ENCODE results near the gene SLIT3.

The SLIT3 gene

DNA sequence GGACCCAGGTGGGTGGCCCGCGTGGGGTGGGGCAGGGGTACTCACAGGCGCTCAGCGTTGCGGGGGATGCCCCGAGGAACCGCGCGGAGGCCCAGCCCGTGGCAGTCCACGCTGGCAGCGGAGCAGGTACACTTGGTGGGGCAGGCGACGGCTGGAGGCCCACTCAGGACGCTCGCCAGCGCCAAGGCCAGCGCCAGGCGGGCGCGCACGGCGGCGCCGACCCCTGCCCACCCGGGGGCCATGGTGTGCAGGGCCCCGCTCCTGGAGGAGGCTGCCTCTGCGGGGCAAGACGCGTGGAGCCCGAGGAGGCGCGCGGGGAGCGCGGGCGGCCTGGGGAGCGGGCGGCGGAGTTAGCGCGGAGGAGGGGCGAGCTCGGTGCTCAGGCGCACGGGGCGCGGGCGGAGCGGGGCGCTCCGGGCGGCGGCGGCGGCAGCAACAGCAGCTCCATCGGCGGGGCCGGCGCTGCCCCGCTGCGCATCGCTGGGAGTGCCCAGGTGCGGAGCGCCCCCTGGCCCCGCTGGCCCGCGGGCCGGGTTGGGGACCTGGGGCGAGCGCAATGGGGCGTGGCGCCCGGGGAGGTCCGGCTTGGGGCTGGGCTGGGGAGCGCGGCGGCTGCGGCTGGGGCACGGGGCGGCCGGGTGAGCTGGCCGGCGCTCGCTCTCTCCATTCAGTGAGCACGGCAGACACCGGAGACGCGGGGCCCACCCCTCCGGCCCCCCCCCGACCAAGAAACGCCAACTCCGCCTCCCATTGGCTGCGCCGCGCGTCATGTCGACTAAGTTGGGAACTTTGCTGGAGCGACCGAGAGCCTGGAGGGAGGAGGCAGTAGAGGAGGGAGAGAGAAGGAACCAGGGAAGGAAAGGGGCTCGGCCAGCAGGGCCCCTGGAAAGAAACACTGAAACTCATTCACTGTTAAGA is at the start of gene SLIT3:
TSS of gene SLIT3 (minus strand) at position 672 of the 918 bp plus-strand sequence. CDS start at position 242, 430 bp downstream.
- peak; percentile 68 for DNase-seq (ENCODE audit: low spot score)

- DNase-seq (ENCODE audit: low spot score): no peak
These were observed 49.1 kb upstream of the SLIT3 start for GRCh38 chr5:169350016-169350415.

DNA sequence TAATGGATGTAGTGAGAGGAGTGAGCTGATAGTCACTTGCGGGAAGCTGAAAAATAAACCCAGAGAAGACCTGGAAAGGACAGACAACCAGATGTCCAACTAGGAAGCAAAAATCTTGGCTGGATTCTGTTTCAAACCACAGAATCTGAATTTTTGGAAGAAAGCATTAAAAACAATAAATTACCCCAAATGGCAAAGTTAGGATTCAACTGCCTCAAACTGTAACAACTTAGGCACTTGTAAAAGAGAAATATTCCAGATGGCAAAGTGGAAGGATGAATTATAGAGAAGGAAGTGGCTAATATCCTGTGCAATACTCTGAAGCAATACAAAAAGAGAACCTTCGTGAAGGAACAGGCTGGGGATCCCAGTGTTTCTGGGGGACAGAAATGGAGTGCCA is 46.8 kb upstream of the SLIT3 start:
- DNase-seq (ENCODE audit: low spot score): no peak

DNA sequence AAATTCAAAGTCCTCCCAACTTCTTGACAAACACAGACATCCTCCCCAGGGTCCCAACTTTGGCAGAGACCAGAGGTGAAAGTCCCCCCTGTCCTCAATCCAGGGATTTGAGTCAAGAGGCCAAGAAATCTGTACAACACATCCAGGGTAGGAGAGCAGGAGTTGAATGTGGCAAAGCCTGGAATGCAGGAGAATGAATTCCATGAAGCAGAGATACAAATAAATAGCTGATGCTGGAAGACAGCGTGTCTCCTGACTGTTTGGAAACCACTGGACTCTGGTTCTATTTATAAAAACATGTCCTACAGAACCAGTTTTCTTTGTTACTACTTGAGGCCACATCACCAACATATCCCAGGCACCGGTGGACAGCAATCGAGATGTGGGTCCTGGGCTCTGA is 43.7 kb upstream of the SLIT3 start:
- DNase-seq (ENCODE audit: low spot score): no peak

- DNase-seq (ENCODE audit: low spot score): no peak
These were observed 42.8 kb upstream of the SLIT3 start for GRCh38 chr5:169343766-169344165.

DNA sequence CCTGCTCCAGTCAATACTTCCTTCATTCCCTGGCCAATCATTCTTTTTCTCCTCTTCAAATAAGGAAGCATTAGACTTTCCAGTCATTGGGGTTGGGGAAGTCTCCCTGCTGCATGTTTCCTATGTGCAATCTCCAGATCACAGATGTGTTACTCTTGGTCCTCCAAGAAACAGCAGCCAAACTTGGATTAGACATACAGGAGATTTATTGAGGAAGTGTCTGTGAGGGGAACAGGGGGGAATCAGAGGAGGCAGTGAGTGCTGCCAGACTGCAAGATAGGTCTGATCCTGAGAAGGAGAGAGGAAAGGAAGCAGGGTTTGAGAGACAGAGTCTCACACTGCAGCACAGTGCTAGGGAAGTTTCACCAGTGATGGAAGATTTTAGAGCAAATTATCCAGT is 40.6 kb upstream of the SLIT3 start:
- no peak for DNase-seq (ENCODE audit: low spot score)

DNA sequence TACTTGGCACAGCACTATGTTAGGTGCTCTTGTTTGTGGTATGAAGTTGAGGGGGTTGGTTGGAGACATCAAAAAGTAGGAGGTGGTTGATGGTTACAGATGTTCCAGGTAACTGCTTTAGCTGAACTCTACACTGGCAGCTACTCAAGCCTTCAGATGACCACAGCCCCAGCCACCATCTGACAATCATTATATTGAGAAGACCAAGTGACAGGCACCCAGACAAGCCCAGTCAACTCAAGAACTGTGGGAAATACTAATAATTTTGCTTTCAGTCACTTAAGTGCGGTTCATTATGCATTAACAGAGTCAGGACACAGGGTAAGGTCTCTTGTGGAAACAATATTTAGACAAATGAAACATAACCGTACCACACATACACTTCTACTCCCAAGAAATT is 38.9 kb upstream of the SLIT3 start:
- no peak for DNase-seq (ENCODE audit: low spot score)

DNA sequence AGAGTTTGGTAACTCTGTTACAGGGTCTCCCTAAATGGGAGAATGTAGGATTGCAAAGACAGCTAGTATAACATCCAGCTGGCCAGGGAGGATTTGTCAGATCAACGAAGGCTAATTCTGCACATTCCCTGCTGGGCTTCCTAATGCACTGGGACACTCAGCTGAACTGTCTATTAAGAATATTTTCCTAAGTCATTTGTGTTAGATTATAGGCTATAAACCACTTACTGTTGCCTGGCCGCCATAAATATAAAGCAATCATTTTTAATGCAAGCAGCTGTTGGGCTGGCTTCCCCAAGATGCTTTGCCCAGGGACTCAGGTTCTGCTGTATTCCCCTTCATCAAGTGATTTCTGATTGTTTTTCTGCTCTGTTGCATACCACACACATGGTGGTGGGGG is 35.3 kb upstream of the SLIT3 start:
- no peak for DNase-seq (ENCODE audit: low spot score)

DNA sequence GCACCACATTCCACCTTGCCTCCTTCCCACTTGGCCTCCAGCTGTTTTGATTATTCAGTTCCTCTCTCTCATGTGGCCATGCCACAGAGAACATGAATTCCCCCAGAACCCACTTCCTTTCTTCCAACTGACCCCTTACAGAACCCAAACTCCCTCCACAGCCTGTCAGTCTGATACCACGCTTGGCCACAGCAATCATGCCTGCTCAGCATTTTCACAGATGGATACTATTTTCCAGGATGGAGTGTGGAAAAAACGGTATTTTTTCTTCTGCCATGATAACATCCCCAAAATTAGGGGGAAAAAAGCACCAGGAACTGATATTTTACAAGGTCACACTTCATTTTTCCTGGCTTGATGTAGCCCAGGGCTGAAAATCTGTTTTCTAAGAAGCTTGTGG is 34.9 kb upstream of the SLIT3 start:
- DNase-seq (ENCODE audit: low spot score): no peak

DNA sequence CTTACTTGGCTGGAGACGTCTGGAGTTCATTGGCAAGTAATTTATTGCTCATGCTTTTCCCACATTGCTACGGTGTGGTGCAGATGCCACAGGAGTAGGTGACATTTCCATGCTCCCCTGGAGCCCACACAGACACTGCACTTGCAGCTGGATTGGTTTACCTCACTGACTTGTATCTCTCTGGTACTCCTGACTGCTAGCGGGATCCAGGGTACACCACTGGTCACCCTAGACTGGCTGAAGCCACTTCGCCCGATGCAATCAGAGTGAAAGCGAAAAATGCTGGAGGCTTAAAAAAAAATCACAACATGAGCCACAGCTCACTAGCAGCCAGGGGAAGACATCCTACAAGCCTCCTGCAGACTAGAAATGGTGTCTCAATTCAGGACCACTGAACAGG is 32.6 kb upstream of the SLIT3 start:
- no peak for DNase-seq (ENCODE audit: low spot score)

DNA sequence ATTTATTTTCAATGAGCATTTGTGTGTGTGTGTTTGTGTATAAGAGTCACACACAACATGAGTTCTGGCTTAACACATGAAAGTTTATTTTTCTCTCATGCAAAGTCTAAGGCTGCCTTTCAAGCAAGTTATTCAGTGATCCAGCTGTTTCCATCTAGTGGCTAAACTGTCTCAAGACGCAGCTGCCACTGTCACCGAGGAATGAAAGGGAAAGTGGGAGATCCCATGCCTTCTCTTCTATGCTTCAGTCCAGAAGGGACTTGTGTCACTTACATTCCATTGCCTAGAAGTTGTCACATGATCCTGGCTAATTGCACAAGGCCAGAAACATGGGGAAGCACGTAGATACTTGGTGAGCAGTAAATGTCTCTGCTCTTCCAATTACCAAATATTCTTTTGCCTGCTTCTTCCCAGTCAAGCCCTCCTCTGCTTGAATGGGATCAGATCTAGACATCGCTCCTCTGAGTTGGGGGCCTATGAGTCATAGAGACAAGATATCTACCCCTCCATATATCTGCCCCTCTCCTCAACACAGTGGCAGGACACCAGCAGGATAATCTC is 30.4 kb upstream of the SLIT3 start:
- DNase-seq (ENCODE audit: low spot score): no peak

DNA sequence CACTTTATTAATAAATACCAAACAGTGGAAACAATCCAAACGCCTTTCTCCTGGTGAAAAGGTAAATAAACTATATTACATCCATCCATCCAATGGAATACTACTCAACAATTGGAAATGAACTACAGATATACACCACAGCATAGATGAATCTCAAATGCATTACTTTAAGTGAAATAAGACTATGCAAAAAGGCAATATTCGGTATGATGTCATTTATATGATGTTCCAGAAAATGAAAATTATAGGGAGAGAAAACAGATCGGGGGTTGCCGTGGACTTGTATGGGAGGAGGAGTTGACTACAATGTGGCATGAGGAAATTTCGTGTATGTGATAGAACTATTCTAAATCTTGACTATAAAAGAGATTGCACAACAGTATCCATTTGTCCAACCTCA is 27.5 kb upstream of the SLIT3 start:
- DNase-seq (ENCODE audit: low spot score): no peak

DNA sequence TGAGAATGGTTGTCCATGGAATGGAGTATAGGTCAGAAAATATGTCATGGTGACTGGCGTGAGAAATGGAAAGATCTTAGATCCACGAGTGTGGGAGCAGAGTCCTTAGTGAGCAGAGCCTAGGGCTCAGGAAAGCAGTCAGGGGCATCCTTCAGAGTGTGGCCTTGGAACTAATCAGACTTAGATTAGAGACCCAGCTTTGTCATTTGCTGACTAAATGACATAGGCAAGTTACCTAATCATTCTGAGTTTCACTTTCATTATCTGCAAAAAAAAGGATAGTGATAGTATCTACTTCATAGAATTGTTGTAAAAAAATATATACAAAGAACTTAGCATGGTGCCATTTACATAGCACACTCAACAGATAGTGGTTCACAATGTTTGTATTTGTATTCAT is 24.3 kb upstream of the SLIT3 start:
- DNase-seq (ENCODE audit: low spot score): no peak

GRCh38 chr5:169318556-169318955 is 17.6 kb upstream of the SLIT3 start:
- no peak for DNase-seq (ENCODE audit: low spot score)

- DNase-seq (ENCODE audit: low spot score): no peak
These were observed 6.7 kb upstream of the SLIT3 start for GRCh38 chr5:169307646-169308045.

DNA sequence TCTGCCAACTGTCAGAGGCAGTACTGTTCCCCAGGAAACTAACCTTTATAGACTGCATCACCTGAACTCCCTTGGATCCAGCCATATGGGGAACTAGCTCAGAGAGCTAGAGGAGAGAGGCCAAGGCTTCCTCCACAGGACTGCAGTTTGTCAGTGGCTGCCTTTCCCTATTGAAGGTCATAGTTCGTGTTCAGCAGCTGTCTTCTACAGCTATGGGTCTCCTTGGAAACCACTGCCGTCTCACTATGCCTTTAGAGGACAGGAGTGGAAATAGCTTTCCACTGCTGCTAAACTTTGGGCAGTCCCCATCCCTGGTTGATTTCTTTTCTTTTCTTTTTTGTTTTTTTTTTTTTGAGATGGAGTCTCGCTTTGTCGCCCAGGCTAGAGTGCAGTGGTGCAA is 4.4 kb upstream of the SLIT3 start:
- no peak for DNase-seq (ENCODE audit: low spot score)

- no peak for DNase-seq (ENCODE audit: low spot score)
These were observed 3.2 kb upstream of the SLIT3 start for GRCh38 chr5:169304175-169304574.

- no peak for DNase-seq (ENCODE audit: low spot score)
These were observed 2.2 kb upstream of the SLIT3 start for GRCh38 chr5:169303119-169303515.

- DNase-seq (ENCODE audit: low spot score): peak; percentile 93
These were observed 1.7 kb upstream of the SLIT3 start for GRCh38 chr5:169302491-169303118.

GRCh38 chr5:169301986-169302385 is 1.0 kb upstream of the SLIT3 start:
- no peak for DNase-seq (ENCODE audit: low spot score)

DNA sequence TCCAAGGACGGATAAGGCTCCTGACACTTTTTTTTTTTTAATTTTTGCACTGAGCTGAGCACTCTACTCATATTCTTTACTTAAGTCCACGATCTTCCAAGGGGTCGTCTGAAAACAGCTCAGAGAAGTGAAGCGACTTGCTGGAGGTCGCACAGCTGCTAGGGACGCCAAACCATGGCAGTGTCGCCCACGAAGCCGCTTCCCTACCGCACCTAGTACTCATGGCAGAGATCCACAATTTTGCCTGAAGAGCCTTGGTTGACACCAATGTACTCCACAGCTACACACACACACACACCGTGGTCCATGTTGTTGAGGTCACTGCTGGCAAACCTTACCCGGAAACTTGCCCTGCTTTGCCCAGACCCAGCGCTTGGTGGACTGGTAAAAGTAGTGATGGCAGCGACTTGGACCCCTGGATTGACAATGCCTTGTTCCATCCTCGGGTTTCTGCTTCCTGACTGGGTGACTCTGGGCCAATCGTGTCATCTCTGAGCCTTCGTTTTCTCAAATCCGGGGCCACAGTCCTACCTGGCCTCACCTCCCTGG is 521 bp upstream of the SLIT3 start:
- DNase-seq (ENCODE audit: low spot score): no peak

DNA sequence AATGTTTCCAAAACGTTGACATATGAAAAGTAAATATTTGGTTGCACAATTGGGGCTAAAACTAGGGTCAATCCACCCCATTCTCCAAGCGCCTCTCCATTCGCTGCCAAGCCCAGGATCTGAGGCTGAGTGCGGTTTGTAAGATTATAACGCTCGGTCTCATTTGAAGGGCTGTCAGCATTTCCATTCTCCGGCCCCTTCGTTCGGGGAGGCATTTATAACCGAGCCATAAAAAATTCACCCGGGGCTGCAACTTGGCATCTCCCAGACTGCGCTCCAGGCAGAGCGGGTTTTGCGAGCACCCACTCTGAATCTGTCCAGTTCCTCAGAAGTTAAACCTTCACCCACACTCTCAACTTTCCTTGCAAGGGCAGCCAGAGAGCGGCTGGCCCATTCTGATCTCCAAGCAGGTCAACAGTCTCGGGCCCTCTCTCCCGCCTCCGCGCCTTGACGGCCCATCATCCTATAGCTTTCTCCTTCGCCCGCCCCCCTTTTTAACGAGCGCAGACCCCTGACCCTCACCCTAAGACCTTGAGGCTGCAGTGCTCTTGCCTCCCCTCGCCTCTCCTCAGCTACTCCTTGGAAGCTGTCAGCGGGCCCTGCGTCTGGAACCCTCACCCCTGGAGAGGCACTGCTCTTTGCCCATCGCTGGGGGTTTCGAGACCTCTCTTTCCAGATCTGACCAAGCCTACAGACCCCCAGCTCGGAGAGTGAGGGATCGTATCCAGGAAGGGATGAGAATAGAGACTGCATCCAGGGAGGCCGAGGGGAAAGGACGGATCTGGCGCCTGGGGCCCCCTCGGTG is 1.1 kb downstream of the SLIT3 start:
- DNase-seq (ENCODE audit: low spot score): peak; percentile 52
